GM12864 (cell line): ENCODE data around the gene ATP10B.
"Not testable (repeated sequence)": the region's sequence is repeated elsewhere in the genome, so short reads cannot be mapped to it uniquely, and the experiment has no call there.

ENCODE experiments used
- DNase-seq: peaks from one replicate; pipeline ENCODE4 v3.0.0-alpha.2; 2011; ENCODE audit warnings: low read depth
- H3K4me3 ChIP-seq: 2 replicates; pipeline ENCODE4 v1.5.1; 2011; ENCODE audit warnings: mild to moderate bottlenecking, low read depth, low read length, control low read depth
- TF ChIP-seq, protein P1 (sequence below): IDR thresholded peaks from 2 replicates; pipeline ENCODE4 v1.5.1; 2011; ENCODE audit warnings: low read depth, mild to moderate bottlenecking, moderate library complexity, low read length, control low read depth, inconsistent platforms; ENCODE audit errors: missing control alignments

The ATP10B gene

GRCh38 chr5:160744268-160745101 lies 107.5 kb downstream of the ATP10B start:
- H3K4me3 ChIP-seq: no peak overlapping the region
- no peak for DNase-seq
- TF ChIP-seq, protein P1, sequence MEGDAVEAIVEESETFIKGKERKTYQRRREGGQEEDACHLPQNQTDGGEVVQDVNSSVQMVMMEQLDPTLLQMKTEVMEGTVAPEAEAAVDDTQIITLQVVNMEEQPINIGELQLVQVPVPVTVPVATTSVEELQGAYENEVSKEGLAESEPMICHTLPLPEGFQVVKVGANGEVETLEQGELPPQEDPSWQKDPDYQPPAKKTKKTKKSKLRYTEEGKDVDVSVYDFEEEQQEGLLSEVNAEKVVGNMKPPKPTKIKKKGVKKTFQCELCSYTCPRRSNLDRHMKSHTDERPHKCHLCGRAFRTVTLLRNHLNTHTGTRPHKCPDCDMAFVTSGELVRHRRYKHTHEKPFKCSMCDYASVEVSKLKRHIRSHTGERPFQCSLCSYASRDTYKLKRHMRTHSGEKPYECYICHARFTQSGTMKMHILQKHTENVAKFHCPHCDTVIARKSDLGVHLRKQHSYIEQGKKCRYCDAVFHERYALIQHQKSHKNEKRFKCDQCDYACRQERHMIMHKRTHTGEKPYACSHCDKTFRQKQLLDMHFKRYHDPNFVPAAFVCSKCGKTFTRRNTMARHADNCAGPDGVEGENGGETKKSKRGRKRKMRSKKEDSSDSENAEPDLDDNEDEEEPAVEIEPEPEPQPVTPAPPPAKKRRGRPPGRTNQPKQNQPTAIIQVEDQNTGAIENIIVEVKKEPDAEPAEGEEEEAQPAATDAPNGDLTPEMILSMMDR: no peak

- DNase-seq: no peak
- no peak overlapping the region for H3K4me3 ChIP-seq
- TF ChIP-seq, protein P1: no peak
Observed at GRCh38 chr5:160743027-160743426, 109.0 kb downstream of the ATP10B start.

DNA sequence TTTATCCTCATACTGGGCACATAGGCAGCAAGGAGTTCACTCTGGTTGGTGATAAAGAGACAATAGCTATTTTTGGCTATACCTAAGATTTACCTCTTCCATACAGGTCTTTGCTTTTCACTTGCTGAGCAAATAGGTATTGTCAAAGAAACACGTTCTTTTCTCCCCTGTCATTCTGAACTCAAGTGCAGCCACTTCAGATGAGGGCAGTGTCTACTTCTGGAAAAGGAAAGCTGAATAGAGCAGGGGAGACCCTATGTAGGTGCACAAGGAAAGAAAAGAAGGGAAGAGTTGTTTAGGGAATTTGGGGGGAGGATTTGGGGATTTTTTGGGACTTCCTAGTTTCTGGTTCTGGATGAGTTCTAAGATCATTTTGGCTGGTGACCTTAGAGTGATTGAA lies 109.6 kb downstream of the ATP10B start:
- no peak overlapping the region for H3K4me3 ChIP-seq

DNA sequence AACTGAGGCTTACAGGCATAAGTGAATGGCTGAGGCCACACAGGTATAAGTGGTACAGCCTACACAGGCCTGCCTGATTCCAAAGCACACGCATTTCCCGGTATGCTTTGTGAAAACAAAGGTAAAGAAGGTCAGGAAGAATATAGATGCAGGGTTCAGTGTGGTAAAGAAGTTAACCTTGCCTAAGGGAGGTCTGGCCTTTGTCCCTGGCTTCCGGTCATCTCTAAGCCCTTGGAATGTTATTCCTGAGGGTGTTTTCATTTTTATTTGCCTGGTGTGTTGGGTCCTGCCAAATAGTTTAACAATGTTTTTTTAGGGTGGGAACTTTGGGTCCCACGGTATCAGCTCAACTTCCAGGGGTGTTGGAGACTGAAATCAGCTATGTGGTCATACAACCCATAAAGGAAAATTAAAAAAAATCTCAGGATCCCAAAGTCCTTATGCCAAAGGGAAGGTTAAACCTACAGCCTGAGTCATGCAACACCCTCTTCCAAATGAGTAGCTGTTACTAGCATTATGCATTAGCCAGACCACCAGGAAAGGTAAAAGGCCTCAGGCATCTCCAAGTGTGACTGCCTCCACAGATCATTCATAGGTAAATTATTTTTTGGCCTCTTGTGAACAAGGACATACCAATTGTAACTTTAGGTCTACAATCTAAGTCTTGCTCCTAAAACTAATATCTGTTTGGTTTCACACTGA lies 124.6 kb downstream of the ATP10B start:
- no peak overlapping the region for H3K4me3 ChIP-seq
- TF ChIP-seq, protein P1: no peak
- DNase-seq: no peak

More for the DNA sequence above, 109.6 kb downstream of the ATP10B start:
- no peak for DNase-seq
- TF ChIP-seq, protein P1: no peak

GRCh38 chr5:160726721-160727120 lies 125.3 kb downstream of the ATP10B start:
- no peak for DNase-seq
- TF ChIP-seq, protein P1: no peak
- H3K4me3 ChIP-seq: no peak overlapping the region

- no peak for DNase-seq
- H3K4me3 ChIP-seq: no peak overlapping the region
- TF ChIP-seq, protein P1: no peak
Observed at GRCh38 chr5:160720822-160721221, 131.2 kb downstream of the ATP10B start.

DNA sequence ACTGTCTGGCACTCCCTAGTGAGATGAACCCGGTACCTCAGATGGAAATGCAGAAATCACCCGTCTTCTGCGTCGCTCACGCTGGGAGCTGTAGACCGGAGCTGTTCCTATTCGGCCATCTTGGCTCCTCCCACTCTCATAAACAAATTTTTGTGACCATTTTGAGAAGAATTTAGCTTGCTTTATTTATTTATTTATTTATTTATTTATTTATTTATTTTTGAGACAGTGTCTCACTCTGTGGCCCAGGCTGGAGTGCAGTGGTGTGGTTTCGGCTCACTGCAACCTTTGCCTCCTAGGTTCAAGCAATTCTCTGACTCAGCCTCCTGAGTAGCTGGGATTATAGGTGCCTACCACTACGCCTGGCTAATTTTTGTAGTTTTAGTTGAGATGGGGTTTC lies 136.5 kb downstream of the ATP10B start:
- not testable (repeated sequence) for H3K4me3 ChIP-seq

More for the DNA sequence above, 136.5 kb downstream of the ATP10B start:
- DNase-seq: not testable (repeated sequence)
